Fibroblast of pulmonary artery (primary cell): Measurements from ENCODE around the gene RASL12.
A peak's percentile ranks its signal among the peaks of the same experiment; 100 is the strongest.
"Not testable (repeated sequence)": the region's sequence is repeated elsewhere in the genome, so short reads cannot be mapped to it uniquely, and the experiment has no call there.

ENCODE experiments used
- DNase-seq: peaks from one replicate; pipeline ENCODE4 v3.0.0-alpha.2; 2010; ENCODE audit warnings: low read depth
- H3K4me3 ChIP-seq: replicated peaks from 2 replicates; pipeline ENCODE4 v1.5.1; 2011; ENCODE audit warnings: low read depth, mild to moderate bottlenecking, control low read depth, low read length, moderate library complexity
- CTCF ChIP-seq: IDR thresholded peaks from 2 replicates; pipeline ENCODE4 v1.5.1; 2011; ENCODE audit warnings: mild to moderate bottlenecking, control low read depth, low read length, inconsistent platforms; ENCODE audit errors: missing control alignments

The RASL12 gene

GRCh38 chr15:65102912-65103311, 35.1 kb upstream of the RASL12 start:
- no peak overlapping the region for H3K4me3 ChIP-seq
- no peak for DNase-seq
- no peak for TF ChIP-seq CTCF

DNA sequence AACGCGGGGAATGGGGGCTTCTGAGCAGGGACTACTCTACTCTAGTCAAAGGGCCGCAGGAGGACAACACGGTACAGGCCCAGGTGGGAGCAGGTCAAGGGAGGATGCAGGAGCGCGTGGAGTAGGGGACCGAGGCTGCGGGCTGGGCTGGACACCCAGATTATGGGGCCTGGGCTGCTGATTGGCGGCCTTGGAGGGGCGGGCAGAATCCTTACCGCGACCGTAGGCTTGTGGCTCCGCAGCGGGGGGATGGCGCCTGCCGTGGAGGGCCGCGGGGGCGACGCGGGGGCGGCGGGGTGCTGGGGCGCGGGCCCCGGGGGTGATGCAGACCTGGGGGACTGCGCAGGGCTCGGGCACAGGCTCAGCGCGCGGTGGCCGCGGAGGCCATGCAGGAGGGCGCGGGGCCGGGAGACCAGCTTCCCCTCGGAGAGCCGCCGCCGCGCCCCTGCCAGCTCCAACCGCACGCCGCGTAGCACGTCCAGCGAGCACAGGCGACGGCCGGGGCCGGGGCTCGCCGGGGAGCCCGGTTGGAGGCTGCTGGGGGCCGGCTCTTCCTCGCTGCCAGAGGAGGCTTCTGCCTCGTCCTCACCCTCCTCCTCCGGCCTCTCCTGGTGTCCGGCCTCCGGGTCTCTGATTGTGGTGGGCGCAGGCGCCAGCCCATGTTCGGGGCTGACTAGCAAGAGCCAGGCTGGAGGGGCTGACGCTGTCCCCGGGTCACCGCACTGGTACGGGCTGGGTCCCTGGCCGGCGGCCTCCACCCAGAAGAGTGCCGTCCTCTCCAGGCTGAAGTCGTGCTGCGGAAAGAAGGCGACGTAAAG, 34.3 kb upstream of the RASL12 start:
- DNase-seq, result no peak
- no peak overlapping the region for H3K4me3 ChIP-seq

GRCh38 chr15:65101411-65101890, 33.7 kb upstream of the RASL12 start:
- no peak overlapping the region for H3K4me3 ChIP-seq
- DNase-seq, result peak; percentile 79
- TF ChIP-seq CTCF, result peak; percentile 90

More for the DNA sequence above, 34.3 kb upstream of the RASL12 start:
- no peak for TF ChIP-seq CTCF

GRCh38 chr15:65100442-65100841, 32.7 kb upstream of the RASL12 start:
- no peak overlapping the region for H3K4me3 ChIP-seq
- DNase-seq, result no peak
- no peak for TF ChIP-seq CTCF

DNA sequence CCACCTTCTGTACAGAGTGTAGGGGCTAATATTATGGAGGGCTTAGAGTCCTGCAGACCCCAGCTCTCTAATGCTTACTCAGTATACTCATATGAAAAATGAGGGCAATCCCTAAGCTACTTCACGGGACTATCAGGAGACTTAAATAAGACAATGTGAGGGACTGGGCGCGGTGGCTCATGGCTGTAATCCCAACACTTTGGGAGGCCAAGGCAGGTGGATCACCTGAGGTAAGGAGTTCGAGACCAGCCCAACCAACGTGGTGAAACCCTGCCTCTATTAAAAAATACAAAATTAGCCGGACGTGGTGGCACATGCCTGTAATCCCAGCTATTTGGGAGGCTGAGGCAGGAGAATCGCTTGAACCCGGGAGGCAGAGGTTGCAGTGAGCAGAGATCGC, 32.0 kb upstream of the RASL12 start:
- DNase-seq, H3K4me3 ChIP-seq: not testable (repeated sequence)

- H3K4me3 ChIP-seq, result no peak overlapping the region
- TF ChIP-seq CTCF, result no peak
- DNase-seq, result no peak
Observed at GRCh38 chr15:65099336-65099735, 31.5 kb upstream of the RASL12 start.

- no peak overlapping the region for H3K4me3 ChIP-seq
- TF ChIP-seq CTCF, result no peak
- no peak for DNase-seq
Observed at GRCh38 chr15:65097651-65098263, 30.0 kb upstream of the RASL12 start.
